ENCODE data around the gene TAS2R43.
"Not testable (repeated sequence)": the region's sequence is repeated elsewhere in the genome, so short reads cannot be mapped to it uniquely, and the experiment has no call there.

The TAS2R43 gene

DNA sequence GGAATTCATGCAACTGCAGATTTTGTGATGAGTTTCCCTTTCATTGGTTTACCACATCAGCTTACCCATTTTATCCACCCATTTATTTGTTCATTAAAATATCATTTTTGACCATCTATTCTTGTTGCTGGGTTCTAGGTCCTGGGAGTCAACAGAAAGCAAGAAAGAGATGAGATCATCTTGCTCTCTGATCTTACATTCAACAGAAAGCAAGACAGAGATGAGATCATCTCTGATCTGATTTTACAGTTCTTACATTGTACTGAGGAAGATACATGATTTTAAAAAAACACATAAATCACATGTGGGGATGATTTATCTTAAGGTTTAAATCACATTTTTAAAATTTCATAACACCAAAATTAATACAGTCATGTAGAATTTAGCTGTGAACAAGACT, 32.3 kb downstream of the TAS2R43 start:
- no peak for DNase-seq (ENCODE audit: low read depth in 3 of 3)

DNA sequence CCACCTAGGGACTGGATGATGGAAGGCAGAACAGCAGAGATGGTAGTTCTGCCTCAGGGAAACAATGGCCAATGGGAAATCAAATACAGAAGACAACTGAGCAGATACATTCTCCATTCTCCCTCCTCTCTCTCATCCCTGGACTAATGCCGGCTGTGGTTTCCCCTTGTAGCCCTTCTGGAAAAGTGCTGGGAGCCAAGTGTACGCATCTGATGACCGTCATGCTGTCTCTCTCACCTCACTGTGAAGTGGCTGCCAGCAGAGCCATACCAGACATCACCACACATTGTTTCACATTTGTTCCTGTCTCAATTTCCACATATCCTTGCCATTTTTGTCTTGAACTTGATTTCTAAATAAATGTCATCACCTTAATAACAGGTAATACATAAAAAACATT, 33.1 kb downstream of the TAS2R43 start:
- no peak for DNase-seq (ENCODE audit: low read depth in 3 of 3)

DNA sequence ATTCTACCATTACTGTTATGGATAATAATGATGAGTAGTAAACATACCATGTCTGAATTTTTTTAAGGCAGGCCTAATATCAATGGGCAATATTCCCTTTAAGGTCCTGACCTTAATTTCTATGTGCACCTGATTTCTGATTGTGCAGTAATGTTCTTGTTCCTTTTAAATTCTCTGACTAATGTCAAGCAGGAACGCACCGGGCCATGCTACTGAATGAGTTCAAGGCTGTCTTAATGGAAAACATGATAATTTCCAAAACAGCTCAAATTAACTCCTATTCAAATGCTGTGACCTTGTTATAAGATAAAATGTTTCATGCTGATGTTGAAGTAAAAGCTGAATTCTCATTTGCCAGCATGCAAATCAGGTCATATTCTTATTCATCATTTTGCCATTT, 36.8 kb downstream of the TAS2R43 start:
- no peak for DNase-seq (ENCODE audit: low read depth in 3 of 3)

- DNase-seq (ENCODE audit: low read depth in 3 of 3) = not testable (repeated sequence)
Observed at GRCh38 chr12:11049806-11050531, 42.1 kb downstream of the TAS2R43 start.

DNA sequence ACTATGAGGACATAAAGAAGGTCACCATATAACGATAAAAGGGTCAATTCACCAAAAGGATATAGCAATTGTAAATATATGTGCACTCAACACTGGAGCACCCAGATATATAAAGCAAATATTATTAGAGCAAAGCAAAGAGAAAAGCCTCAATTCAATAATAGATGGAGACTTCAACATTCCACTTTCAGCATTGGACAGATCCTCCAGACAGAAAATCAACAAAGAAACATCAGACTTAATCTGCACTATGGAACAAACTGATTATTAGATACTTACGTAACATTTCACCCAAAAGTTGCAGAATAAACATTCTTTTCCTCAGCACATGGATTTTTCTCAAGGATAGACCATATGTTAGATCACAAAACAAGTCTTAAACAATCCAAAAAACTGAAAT, 50.7 kb downstream of the TAS2R43 start:
- DNase-seq (ENCODE audit: low read depth in 3 of 3) = not testable (repeated sequence)

Measured in stimulated activated CD4-positive, alpha-beta T cell treated with anti-CD3 and anti-CD28 coated beads, TNF-alpha, amount 100 ng/mL, for 48 hours (primary cell).